Spleen (tissue), 11 donors: Measurements from ENCODE around the gene PPP1CC. TPM values are rescaled to one million over a fixed set of nuclear protein-coding genes. Genes with fewer than 3 reads are reported as not detected.
"Not testable (repeated sequence)": the region's sequence is repeated elsewhere in the genome, so short reads cannot be mapped to it uniquely, and the experiment has no call there.

Experiments
- DNase-seq: peaks from one replicate; pipeline ENCODE4 v3.0.0-alpha.2; 2020
- H3K27ac ChIP-seq, 8 donors: fragments of 200-600 bp; sonication (generic) in 7 of 8; 1 replicate in 4 of 8; 2 replicates in 4 of 8; pipeline versions ENCODE4 v1.5.0 to v1.8.0; 2016 to 2021; ENCODE audit warnings: inconsistent platforms in 4 of 8, mild to moderate bottlenecking in 4 of 8, moderate library complexity in 1 of 8
- H3K27me3 ChIP-seq, 7 donors: fragments of 200-600 bp; sonication (generic) in 6 of 7; replicated peaks in 1 of 7; 1 replicate in 4 of 7; 2 replicates in 3 of 7; pipeline versions ENCODE4 v1.5.0 to v1.8.0; 2016 to 2021; ENCODE audit warnings: inconsistent platforms in 3 of 7, mild to moderate bottlenecking in 1 of 7
- H3K36me3 ChIP-seq, 6 donors: fragments of 200-600 bp; sonication (generic) in 5 of 6; 1 replicate in 4 of 6; 2 replicates in 2 of 6; pipeline versions ENCODE4 v1.5.0 to v1.8.0; 2016 to 2021; ENCODE audit warnings: inconsistent platforms in 2 of 6
- H3K4me1 ChIP-seq, 6 donors: fragments of 200-600 bp; sonication (generic) in 5 of 6; 1 replicate in 3 of 6; 2 replicates in 3 of 6; pipeline versions ENCODE4 v1.5.0 to v1.8.0; 2016 to 2021; ENCODE audit warnings: inconsistent platforms in 3 of 6
- H3K4me3 ChIP-seq, 8 donors: fragments of 200-600 bp; sonication (generic) in 7 of 8; 1 replicate in 4 of 8; 2 replicates in 4 of 8; pipeline versions ENCODE4 v1.5.0 to v1.8.0; 2016 to 2021; ENCODE audit warnings: inconsistent platforms in 4 of 8, mild to moderate bottlenecking in 4 of 8, moderate library complexity in 2 of 8
- H3K9me3 ChIP-seq, 8 donors: fragments of 200-600 bp; sonication (generic) in 7 of 8; 1 replicate in 4 of 8; 2 replicates in 4 of 8; pipeline versions ENCODE4 v1.5.0 to v1.8.0; 2016 to 2021; ENCODE audit warnings: inconsistent platforms in 4 of 8
- POLR2A ChIP-seq, 3 donors: fragments of 450-650 bp; IDR thresholded peaks; one replicate each; pipeline ENCODE4 v1.5.1; 2017; ENCODE audit warnings: antibody characterized with exemption in 3 of 3, mild to moderate bottlenecking in 1 of 3
- POLR2AphosphoS5 ChIP-seq, 3 donors: sonication (generic); formaldehyde crosslinking; IDR thresholded peaks; one replicate each; pipeline ENCODE4 v1.5.1; 2017; ENCODE audit warnings: antibody characterized with exemption in 3 of 3
- WGBS, 5 donors: extraction: QIAGEN DNeasy Blood & Tissue Kit in 3 of 5; methylation state at CpG; one replicate each; pipeline versions ENCODE4 v1.1.5 to v1.1.7; 2013 to 2018; 5-methylcytosine and 5-hydroxymethylcytosine counted together
- intact Hi-C: fragments of 100-400 bp; cut with DNase I; formaldehyde crosslinking; loops from one replicate; pipeline ENCODE4 v1.15.0; 2023; ENCODE audit warnings: low total_unique reads
- polyA plus RNA-seq, 3 donors: library from polyadenylated mRNA; stranded (reverse); fragments of 200-250 nt; gene quantifications; one replicate each; pipeline ENCODE4 v1.2.1, GENCODE V29; 2013
- total RNA-seq, 7 donors: library from RNA; depleted of rRNA in 3 of 7; stranded (reverse); fragments of >200 nt in 3 of 7; fragmentation: NEBNext Ultra II Directional in 4 of 7; extraction: Animal tissue kit (Norgen Biotek cat#: 25700) in 4 of 7; gene quantifications; one replicate each; pipeline versions ENCODE4 v1.1.0 to v1.2.1, GENCODE V29; 2016 to 2021
- TF ChIP-seq, protein P1 (sequence below), 11 experiments: fragments of 200-600 bp in 7 of 11; fragments of 450-650 bp in 4 of 11; sonication (generic) in 4 of 11; IDR thresholded peaks in 8 of 11; conservative IDR thresholded peaks in 3 of 11; 1 replicate in 7 of 11; 2 replicates in 4 of 11; pipeline versions ENCODE4 v1.4.0 to v1.8.0; 2016 to 2021; ENCODE audit warnings: antibody characterized with exemption in 11 of 11, inconsistent platforms in 4 of 11, mild to moderate bottlenecking in 1 of 11
- donor health status: healthy with polysubstance abuse.
- donor health status: DM: no; HTN: no; CAD: no; lungs with moderate emphysema.
- donor health status: DM: no; HTN: no; CAD: no.
- donor health status: Bipolar disorder and iron deficiency.
- donor health status: healthy.
- donor health status: DM: no; HTN: no; CAD: no.
- donor health status: DM: yes; HTN: yes; CAD: no.

PPP1CC gene
- total and polyA plus RNA-seq, 10 donors = 74.8 to 173 (median 111) TPM

DNA sequence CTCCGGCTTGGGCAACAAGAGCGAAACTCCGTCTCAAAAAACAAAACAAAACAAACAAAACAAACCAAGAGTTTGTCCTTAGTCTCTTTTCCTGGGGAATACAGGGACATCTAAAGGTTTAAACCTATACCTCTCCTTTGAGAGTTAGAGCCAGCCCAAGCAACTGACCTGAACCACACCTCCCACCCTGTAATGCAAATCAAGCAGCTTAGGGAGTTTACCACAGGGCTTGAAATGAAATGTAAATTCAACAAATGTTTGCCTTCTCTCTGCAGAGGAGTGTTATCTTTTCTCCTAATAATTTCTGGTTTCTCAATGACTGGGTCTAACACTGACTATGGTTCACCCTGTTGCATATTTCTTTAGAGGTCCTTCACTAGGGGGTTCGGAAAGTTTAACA, 16.7 kb downstream of the PPP1CC start:
- Histone ChIP-seq H3K4me1 (peaks cover 3 to 72% (median 41%) of the 10 kb centered on the region in 6 donors), H3K27me3 (no peaks in the 10 kb centered on the region), H3K36me3 (peaks cover 2 to 100% (median 80%) of the 10 kb centered on the region in 6 donors), H3K4me3 (no peak overlapping the region), H3K27ac (peak overlapping the region in 2 of 8 donors; percentile 65 to 69), H3K9me3 (no peaks in the 10 kb centered on the region)
- WGBS, 5 donors = 88 to 97% (median 94%) methylated on average over 4 of the region's 4 CpGs
- intact Hi-C loops = no loop called here
- no peak for DNase-seq
- TF ChIP-seq POLR2A (IDR thresholded peaks at IDR 0.05) (no peak), POLR2AphosphoS5 (IDR thresholded peaks at IDR 0.05) (no peak)
- TF ChIP-seq, protein P1, sequence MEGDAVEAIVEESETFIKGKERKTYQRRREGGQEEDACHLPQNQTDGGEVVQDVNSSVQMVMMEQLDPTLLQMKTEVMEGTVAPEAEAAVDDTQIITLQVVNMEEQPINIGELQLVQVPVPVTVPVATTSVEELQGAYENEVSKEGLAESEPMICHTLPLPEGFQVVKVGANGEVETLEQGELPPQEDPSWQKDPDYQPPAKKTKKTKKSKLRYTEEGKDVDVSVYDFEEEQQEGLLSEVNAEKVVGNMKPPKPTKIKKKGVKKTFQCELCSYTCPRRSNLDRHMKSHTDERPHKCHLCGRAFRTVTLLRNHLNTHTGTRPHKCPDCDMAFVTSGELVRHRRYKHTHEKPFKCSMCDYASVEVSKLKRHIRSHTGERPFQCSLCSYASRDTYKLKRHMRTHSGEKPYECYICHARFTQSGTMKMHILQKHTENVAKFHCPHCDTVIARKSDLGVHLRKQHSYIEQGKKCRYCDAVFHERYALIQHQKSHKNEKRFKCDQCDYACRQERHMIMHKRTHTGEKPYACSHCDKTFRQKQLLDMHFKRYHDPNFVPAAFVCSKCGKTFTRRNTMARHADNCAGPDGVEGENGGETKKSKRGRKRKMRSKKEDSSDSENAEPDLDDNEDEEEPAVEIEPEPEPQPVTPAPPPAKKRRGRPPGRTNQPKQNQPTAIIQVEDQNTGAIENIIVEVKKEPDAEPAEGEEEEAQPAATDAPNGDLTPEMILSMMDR (IDR thresholded peaks at IDR 0.05 in 8 of 11, conservative IDR thresholded peaks at IDR 0.05 in 3 of 11) = no peak

DNA sequence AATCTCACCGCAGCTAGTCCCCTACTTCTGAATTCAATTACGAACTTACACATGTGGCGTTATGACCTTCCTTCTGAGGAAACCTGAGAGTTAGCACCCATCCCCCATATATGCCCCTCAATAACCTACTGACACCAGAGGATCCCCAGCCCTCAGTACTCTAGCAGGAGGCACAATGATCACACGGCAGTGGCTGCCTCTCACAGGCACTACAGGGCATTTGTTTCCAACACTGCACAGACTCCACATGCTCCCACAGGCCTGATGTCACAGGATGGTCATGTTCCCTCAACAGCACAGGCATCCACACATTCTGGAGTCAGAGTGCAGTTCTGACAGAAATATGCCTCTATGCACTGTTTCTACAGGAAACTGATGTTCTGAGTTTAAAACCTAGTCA, 17.4 kb downstream of the PPP1CC start:
- H3K4me3 ChIP-seq = no peak overlapping the region
- 80 to 90% (median 85%) methylated on average over 4 of the region's 4 CpGs for WGBS, 5 donors
- H3K27me3 ChIP-seq = no peaks in the 10 kb centered on the region
- H3K4me1 ChIP-seq = peaks cover 3 to 64% (median 38%) of the 10 kb centered on the region in 6 donors
- H3K27ac ChIP-seq = no peak overlapping the region
- no peaks in the 10 kb centered on the region for H3K9me3 ChIP-seq
- DNase-seq = no peak
- TF ChIP-seq POLR2A (IDR thresholded peaks at IDR 0.05) = no peak
- TF ChIP-seq, protein P1 (IDR thresholded peaks at IDR 0.05 in 8 of 11, conservative IDR thresholded peaks at IDR 0.05 in 3 of 11) = no peak
- no peak for TF ChIP-seq POLR2AphosphoS5 (IDR thresholded peaks at IDR 0.05)
- intact Hi-C loops = no loop called here
- peaks cover 2 to 100% (median 80%) of the 10 kb centered on the region in 6 donors for H3K36me3 ChIP-seq

DNA sequence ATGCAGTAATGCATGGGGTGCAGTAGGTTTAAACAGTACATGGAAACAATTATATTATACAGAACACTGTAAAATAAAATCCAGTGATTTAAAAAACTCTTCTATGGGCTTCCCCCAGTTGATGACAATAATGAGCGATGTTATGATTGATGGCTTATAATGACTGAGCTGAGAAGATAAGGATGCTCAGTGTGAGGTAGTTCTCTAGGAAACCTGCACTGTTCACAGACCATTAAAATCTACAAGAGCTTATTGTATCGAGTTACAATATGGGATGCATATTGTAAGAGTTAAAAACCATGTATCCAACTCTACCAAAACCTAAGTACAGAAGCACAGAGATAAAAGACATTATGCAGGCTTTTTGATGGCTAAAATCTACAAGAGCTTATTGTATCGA, 19.8 kb downstream of the PPP1CC start:
- intact Hi-C loops, H3K9me3 ChIP-seq, DNase-seq, H3K27ac ChIP-seq, H3K27me3 ChIP-seq, H3K4me3 ChIP-seq: not testable (repeated sequence)
- WGBS, 5 donors = 91 to 97% (median 92%) methylated on average over 3 of the region's 3 CpGs
- Histone ChIP-seq H3K36me3 (peaks cover 2 to 100% (median 85%) of the 10 kb centered on the region in 6 donors), H3K4me1 (peaks cover 2 to 56% (median 22%) of the 10 kb centered on the region in 6 donors)

DNA sequence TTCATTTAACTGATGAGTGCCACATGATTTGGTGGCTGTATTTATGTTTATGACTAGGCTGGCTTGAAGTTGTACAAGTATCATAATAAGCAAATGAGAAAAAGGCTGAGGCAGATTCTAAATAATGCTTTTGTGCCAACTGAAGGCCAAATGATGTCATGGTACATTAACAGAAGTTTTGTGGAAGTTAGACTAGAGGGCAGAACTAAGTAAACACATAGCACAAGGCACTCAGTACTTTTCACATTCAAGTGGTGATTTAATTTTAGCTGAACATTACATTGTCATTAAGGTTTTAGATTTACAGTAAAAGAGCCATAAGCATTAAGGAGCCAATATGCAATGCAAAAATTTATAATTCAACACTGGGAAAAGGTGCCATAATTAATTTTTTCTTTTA, 21.1 kb downstream of the PPP1CC start:
- H3K36me3 ChIP-seq = peaks cover 2 to 100% (median 85%) of the 10 kb centered on the region in 6 donors
- DNase-seq = no peak
- no peaks in the 10 kb centered on the region for H3K27me3 ChIP-seq
- no peak for TF ChIP-seq POLR2A (IDR thresholded peaks at IDR 0.05)
- no peak for TF ChIP-seq POLR2AphosphoS5 (IDR thresholded peaks at IDR 0.05)
- TF ChIP-seq, protein P1 (IDR thresholded peaks at IDR 0.05 in 8 of 11, conservative IDR thresholded peaks at IDR 0.05 in 3 of 11) = no peak
- no peaks in the 10 kb centered on the region for H3K9me3 ChIP-seq
- peaks cover 0 to 47% (median 10%) of the 10 kb centered on the region in 6 donors for H3K4me1 ChIP-seq
- intact Hi-C loops = no loop called here
- no peak overlapping the region for H3K4me3 ChIP-seq
- no peak overlapping the region for H3K27ac ChIP-seq

DNA sequence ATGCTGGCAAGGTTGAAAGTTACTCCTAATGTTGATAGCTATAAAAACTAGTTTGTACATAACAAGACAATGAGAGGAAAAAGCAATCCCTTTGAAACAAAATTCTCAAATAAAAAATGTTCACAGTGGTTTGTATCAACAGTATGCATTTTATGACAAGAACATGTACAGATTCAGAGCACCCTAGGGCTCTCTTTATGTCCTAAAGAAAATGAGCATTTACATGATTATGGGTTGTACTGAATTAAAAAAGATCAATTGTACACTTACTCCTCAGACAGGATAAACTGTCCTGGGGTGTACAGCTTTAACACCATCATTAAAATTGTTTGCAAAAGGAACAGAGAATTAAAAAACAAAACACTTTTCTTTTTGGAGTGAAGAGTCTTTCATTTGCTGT, 22.2 kb downstream of the PPP1CC start:
- H3K36me3 ChIP-seq = peaks cover 2 to 99% (median 78%) of the 10 kb centered on the region in 6 donors
- H3K4me3 ChIP-seq = no peak overlapping the region
- H3K27me3 ChIP-seq = no peaks in the 10 kb centered on the region
- H3K27ac ChIP-seq = no peak overlapping the region
- H3K9me3 ChIP-seq = no peaks in the 10 kb centered on the region
- no peak for DNase-seq
- no peak for TF ChIP-seq POLR2AphosphoS5 (IDR thresholded peaks at IDR 0.05)
- TF ChIP-seq, protein P1 (IDR thresholded peaks at IDR 0.05 in 8 of 11, conservative IDR thresholded peaks at IDR 0.05 in 3 of 11) = no peak
- TF ChIP-seq POLR2A (IDR thresholded peaks at IDR 0.05) = no peak
- intact Hi-C loops = no loop called here
- peaks cover 0 to 37% (median 1%) of the 10 kb centered on the region in 6 donors for H3K4me1 ChIP-seq
